OCI-LY3 (cell line): ENCODE measurements around the gene COQ2.

Experiments used
- CTCF ChIP-seq: fragments of 200-600, 300-600 bp; sonication (generic); IDR thresholded peaks from 2 replicates; pipeline ENCODE4 v1.5.1; 2014; ENCODE audit warnings: antibody characterized with exemption, low read length, low read depth
- EZH2phosphoT487 ChIP-seq: fragments of 200-600 bp; shearing (Covaris generic); IDR thresholded peaks from 2 replicates; pipeline ENCODE4 v1.6.1; 2018; ENCODE audit warnings: antibody characterized with exemption, mixed run types, low read depth

GRCh38 chr4:83232082-83232481 is 52.5 kb downstream of the COQ2 start:
- no peak for TF ChIP-seq EZH2phosphoT487
- TF ChIP-seq CTCF, result no peak
